GM18499 (cell line): Measurements from ENCODE around the gene HSPA12B.

Source experiments
- ATAC-seq: cut with Tn5 transposase; IDR thresholded peaks from one replicate; pipeline ENCODE4 v1.9.1; 2021; ENCODE audit warnings: moderate number of reproducible peaks; ENCODE audit not compliant: insufficient read depth, unreplicated experiment

The HSPA12B gene

GRCh38 chr20:3702611-3703391, 29.7 kb upstream of the HSPA12B start:
- no peak for ATAC-seq

- no peak for ATAC-seq
These were observed 28.4 kb upstream of the HSPA12B start for GRCh38 chr20:3704087-3704486.

DNA sequence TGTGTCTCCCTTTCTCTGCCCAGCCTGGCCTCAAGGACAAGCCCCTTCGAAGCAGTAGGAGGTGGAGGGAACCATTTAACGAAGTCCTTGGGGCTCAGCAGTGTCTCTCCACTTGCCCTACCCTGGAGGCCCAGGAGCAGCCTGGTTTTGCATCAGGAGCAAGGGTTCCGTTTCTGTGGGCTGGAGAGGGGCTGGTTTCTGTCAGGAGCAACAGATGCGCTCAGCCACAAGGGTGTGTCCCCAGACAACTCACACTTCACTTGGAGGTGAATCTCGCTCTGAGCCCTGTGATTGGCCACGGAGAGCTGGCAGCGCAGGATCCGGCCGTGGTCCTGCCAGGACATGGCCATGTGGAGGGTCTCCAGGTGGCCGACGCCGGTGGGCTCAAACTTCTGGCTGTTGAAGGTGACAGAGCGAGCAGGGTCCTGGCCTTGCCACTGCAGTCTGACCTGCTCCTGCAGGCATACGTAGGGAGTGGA, 27.0 kb upstream of the HSPA12B start:
- ATAC-seq = no peak

- ATAC-seq = no peak
These were observed 26.3 kb upstream of the HSPA12B start for GRCh38 chr20:3705970-3706739.

DNA sequence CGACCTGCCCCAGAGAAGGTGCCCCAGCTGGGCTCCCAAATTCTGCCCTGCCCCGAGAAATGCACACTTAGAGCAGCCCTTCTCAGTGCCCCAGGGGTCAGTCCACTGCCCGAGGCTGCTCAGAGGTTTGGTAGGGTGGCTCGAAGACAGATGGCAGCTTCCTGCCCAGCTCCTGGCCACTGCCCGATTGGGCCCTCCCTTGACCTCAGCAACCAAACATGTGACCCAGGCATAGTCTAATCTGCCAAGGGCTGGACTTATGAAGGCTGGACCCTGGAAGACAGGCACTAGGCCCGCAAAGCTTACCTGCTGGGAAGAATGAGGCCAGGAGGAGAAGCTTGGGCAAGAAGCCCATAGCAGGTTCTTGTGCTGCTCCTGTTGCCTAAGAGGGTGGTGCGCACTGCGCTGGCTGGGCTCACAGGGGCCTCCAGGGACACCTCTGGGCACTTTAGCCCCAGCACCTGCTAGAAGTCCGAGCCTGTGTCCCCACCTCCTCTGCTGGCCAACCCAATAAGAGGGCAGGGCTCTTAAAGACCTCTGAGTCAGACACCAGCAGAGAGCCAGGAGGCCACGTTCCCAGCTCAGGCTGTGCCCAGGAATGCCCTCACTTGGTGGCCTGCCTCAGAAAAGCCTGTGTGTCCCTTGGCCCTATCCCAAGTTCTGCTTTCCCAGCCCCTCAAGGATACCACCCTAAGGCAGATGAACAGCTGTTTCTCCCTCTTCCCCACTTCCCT, 25.5 kb upstream of the HSPA12B start:
- no peak for ATAC-seq

- ATAC-seq = no peak
These were observed 25.0 kb upstream of the HSPA12B start for GRCh38 chr20:3707508-3707899.

- ATAC-seq = no peak
These were observed 22.4 kb upstream of the HSPA12B start for GRCh38 chr20:3710011-3710466.

DNA sequence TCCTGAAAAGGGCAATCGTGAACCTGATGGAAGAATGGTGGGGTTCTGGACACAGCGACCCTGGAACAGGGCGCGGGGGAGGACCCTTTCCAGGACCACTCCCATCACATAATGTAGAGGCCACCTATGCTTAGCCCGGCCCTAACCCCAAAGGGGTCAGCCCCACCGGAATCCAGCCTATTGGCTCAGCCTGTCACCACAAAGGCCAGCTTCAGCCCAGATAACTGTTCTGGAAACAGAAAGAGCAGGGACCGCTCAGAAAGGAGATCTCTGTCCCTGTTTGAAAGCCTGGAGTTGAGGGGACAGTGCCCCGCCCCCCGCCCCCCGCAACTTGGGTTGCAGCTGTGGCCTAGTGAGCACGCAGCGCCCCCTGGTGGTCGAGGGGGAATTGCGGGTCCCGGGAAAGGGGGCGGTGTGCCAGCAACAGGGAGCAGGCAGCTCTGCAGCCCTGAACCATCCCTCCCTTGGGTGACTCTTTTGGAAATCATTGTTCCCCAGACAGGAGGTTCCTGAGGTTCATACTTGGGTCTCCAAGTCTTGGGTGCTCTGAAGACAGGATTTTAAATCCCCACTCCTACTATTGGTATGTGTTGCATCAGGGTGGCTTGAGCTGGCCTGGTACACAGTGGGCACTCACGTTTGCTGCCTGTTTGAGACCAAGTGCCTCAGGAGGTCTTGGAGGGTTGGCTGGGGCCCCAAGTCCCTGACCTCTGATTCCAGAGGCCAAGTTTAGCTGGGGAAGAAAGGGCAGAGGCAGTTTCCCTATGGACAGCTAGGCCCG, 21.6 kb upstream of the HSPA12B start:
- no peak for ATAC-seq

- no peak for ATAC-seq
These were observed 21.0 kb upstream of the HSPA12B start for GRCh38 chr20:3711484-3711941.

DNA sequence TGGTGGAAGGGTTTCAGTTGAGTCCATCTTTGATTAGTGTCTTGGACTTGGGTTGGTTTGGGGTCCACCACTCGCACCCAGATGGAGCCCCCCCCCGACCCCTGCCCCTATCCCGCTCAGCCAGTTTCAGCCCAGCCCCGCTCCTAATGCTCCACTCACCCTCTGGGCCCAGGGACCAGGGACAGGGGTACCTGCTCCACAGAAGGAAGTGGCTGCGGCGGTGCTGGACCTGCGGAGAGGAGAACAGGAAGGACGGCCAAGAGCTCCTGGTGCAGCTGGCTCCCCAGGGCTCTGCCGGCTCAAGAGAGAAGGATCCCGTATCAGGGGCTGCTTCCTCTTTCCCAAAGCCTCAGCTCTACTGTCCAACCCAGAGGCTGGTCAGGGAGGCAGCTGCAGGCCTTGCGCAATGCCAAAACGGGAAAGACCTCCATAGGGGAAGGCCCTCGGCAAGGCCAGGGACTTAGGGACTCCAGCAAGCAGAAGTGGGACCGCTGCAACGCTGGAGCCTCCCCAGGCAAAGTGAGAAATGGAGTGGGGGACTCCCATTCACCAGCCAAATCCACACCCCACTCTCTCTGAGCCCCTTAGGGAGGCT, 20.1 kb upstream of the HSPA12B start, which contains the start of gene SIGLEC1:
TSS of gene SIGLEC1 (minus strand) at position 322 of the 595 bp plus-strand sequence. CDS start 5,472 bp downstream, outside the sequence.
- no peak for ATAC-seq

DNA sequence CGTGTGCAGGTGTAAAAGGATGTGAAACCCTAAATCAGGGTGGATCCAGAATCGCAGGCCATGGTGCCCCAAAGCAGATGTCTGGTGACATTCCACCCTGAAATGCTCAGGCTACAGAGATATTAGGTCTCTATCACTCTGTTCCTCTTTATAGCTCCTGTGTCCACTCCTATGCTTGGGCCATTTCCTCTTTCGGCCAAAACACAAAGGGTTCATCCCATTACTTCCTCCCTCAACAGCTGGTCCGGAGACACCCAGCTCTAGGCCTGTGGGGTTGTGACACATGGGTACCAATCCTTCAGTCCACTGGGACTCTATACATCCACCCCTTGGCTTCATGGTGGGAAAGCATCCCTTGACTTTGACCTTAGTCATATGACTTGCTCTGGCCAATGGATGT, 18.4 kb upstream of the HSPA12B start:
- ATAC-seq = no peak

GRCh38 chr20:3716195-3716834, 16.2 kb upstream of the HSPA12B start:
- ATAC-seq = no peak

GRCh38 chr20:3719046-3719445, 13.4 kb upstream of the HSPA12B start:
- no peak for ATAC-seq

GRCh38 chr20:3720068-3720467, 12.4 kb upstream of the HSPA12B start:
- ATAC-seq = no peak

DNA sequence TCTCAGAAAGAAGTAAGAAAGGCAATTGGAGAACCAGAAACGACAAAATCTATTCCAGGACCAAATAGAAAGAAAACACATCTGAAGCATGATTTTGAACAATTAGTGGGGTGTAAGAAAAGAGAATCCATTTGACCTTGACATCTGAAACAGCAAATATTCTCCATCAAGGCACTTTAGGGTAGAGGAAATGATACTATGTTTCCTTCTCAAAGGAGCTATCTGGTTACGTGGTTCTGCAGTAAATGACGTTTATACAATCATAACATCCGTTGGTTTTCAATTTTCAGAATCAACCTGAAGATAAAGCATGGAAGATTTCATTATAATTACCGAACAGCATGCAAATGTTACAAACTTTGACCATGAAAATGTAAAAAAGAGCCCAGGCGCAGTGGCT, 11.9 kb upstream of the HSPA12B start:
- ATAC-seq = no peak

- no peak for ATAC-seq
These were observed 10.6 kb upstream of the HSPA12B start for GRCh38 chr20:3721912-3722311.

GRCh38 chr20:3723284-3723683, 9.2 kb upstream of the HSPA12B start:
- ATAC-seq = no peak

- no peak for ATAC-seq
These were observed 8.1 kb upstream of the HSPA12B start for GRCh38 chr20:3724356-3724755.
